ENCODE data around the gene PCNX3.

GRCh38 chr11:65577756-65578109 lies 37.8 kb upstream of the PCNX3 start:
- TF ChIP-seq POLR2A (IDR thresholded peaks at IDR 0.05) (no peak), EP300 (IDR thresholded peaks at IDR 0.05) (no peak)
- TF ChIP-seq, protein P1, sequence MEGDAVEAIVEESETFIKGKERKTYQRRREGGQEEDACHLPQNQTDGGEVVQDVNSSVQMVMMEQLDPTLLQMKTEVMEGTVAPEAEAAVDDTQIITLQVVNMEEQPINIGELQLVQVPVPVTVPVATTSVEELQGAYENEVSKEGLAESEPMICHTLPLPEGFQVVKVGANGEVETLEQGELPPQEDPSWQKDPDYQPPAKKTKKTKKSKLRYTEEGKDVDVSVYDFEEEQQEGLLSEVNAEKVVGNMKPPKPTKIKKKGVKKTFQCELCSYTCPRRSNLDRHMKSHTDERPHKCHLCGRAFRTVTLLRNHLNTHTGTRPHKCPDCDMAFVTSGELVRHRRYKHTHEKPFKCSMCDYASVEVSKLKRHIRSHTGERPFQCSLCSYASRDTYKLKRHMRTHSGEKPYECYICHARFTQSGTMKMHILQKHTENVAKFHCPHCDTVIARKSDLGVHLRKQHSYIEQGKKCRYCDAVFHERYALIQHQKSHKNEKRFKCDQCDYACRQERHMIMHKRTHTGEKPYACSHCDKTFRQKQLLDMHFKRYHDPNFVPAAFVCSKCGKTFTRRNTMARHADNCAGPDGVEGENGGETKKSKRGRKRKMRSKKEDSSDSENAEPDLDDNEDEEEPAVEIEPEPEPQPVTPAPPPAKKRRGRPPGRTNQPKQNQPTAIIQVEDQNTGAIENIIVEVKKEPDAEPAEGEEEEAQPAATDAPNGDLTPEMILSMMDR (IDR thresholded peaks at IDR 0.05): no peak
